Heart right ventricle (tissue), 16 donors: ENCODE measurements around the gene TCEA2. TPM values are rescaled to one million over a fixed set of nuclear protein-coding genes. Genes with fewer than 3 reads are reported as not detected.

Source experiments
- ATAC-seq, 8 donors: fragments of 200-7000 bp; cut with Tn5 transposase; one replicate each; pipeline ENCODE4 v1.9.1; 2020; ENCODE audit warnings: mild to moderate bottlenecking in 8 of 8, moderate library complexity in 8 of 8, moderate number of reproducible peaks in 1 of 8
- DNase-seq, 2 donors: peaks; one replicate each; pipeline ENCODE4 v3.0.0-alpha.2; 2020
- H3K27ac ChIP-seq, 10 donors: fragments of 200-600 bp; sonication (generic) in 2 of 10; one replicate each; pipeline versions ENCODE4 v1.5.0 to v1.8.0; 2020 to 2022; ENCODE audit warnings: mild to moderate bottlenecking in 3 of 10
- H3K27me3 ChIP-seq, 7 donors: fragments of 200-600 bp; one replicate each; pipeline ENCODE4 v1.8.0; 2021 to 2022; ENCODE audit warnings: mild to moderate bottlenecking in 2 of 7
- H3K36me3 ChIP-seq, 9 donors: fragments of 200-600 bp; sonication (generic) in 1 of 9; one replicate each; pipeline versions ENCODE4 v1.5.0 to v1.8.0; 2020 to 2022; ENCODE audit warnings: mild to moderate bottlenecking in 2 of 9
- H3K4me1 ChIP-seq, 9 donors: fragments of 200-600 bp; sonication (generic) in 1 of 9; one replicate each; pipeline versions ENCODE4 v1.5.0 to v1.8.0; 2020 to 2022; ENCODE audit warnings: mild to moderate bottlenecking in 4 of 9
- H3K4me3 ChIP-seq, 10 donors: fragments of 200-600 bp; sonication (generic) in 2 of 10; one replicate each; pipeline versions ENCODE4 v1.5.0 to v1.8.0; 2020 to 2022; ENCODE audit warnings: mild to moderate bottlenecking in 7 of 10, moderate library complexity in 2 of 10
- H3K9me3 ChIP-seq, 11 donors: fragments of 200-600 bp in 10 of 11; sonication (generic) in 2 of 11; one replicate each; pipeline versions ENCODE4 v1.5.0 to v1.8.0; 2013 to 2022; ENCODE audit warnings: mild to moderate bottlenecking in 2 of 11, control low read depth in 1 of 11, moderate library complexity in 1 of 11
- CTCF ChIP-seq, 9 donors: fragments of 200-600 bp; sonication (generic) in 2 of 9; IDR thresholded peaks; one replicate each; pipeline versions ENCODE4 v1.5.0 to v1.8.0; 2021 to 2022; ENCODE audit warnings: antibody characterized with exemption in 9 of 9, mild to moderate bottlenecking in 5 of 9, moderate library complexity in 1 of 9
- WGBS, 2 donors: extraction: QIAGEN DNeasy Blood & Tissue Kit; methylation state at CpG; one replicate each; pipeline ENCODE4 v1.1.7; 2013; ENCODE audit warnings: inconsistent platforms in 1 of 2; 5-methylcytosine and 5-hydroxymethylcytosine counted together
- intact Hi-C, 10 donors: fragments of 100-400 bp; cut with DNase I; formaldehyde crosslinking; loops; one replicate each; pipeline versions ENCODE4 v1.11.1 to v1.14.2; 2022
- polyA plus RNA-seq, 2 donors: library from polyadenylated mRNA; stranded (reverse); fragments of 200-250 nt; gene quantifications; one replicate each; pipeline ENCODE4 v1.2.3, GENCODE V29; 2013
- total RNA-seq, 10 donors: library from RNA; stranded (reverse); fragmentation: NEBNext Ultra II Directional in 3 of 10; extraction: Animal tissue kit (Norgen Biotek cat#: 25700) in 3 of 10; gene quantifications; one replicate each; pipeline versions ENCODE4 v1.2.1 to v1.2.4, GENCODE V29; 2021 to 2023
- donor health status: Arrhythmogenic right ventricular cardiomyopathy.
- donor health status: ischemic (EF 13 %, LVEDD 7.1; RV severe dilation, severe dysfunction).
- donor health status: healthy with polysubstance abuse.
- donor health status: DM: no; HTN: yes; CAD: no.
- donor health status: DM: no; HTN: no; CAD: no.
- donor health status: ischemic (EF 25% LVEDD 6.9; RV normal size, moderate dysfunction).
- donor health status: ischemic (EF 25% LVEDD 5.7; RV mildly dilated, moderate dysfunction).
- donor health status: healthy.
- donor health status: DM: yes; HTN: yes; CAD: no.
- donor health status: Ischemic cardiomyopathy.
- donor health status: ischemic (EF 35%, LVEDD 5.7; RV mildly dilated, moderate dysfunction).
- donor health status: nonischemic (EF 11% LVEDD 7.7; RV severe dilation, severe dysfunction).
- donor health status: DM: yes; HTN: yes; CAD: no.
- donor health status: PGD.
- donor health status: ischemic (EF 29% LVEDD 5.4; RV normal size, mild dysfunction).
- donor health status: nonischemic (EF 23%, LVEDD 6.1; RV moderate dilation, normal function).

Gene TCEA2
- total and polyA plus RNA-seq, 12 donors: 35.0 to 54.9 (median 44.9) TPM

GRCh38 chr20:64075556-64075955 lies 12.6 kb downstream of the TCEA2 start:
- H3K9me3 ChIP-seq: no peaks in the 10 kb centered on the region
- no peak overlapping the region for H3K4me3 ChIP-seq
- no peak overlapping the region for H3K27ac ChIP-seq
- 92 to 95% methylated on average over 12 of the region's 12 CpGs for WGBS, 2 donors
- TF ChIP-seq CTCF (IDR thresholded peaks at IDR 0.05): no peak
- intact Hi-C loops: no loop called here
- ATAC-seq (no peak), DNase-seq (no peak)
- H3K36me3 ChIP-seq: peaks cover 0 to 53% (median 0%) of the 10 kb centered on the region in 9 donors
- no peaks in the 10 kb centered on the region for H3K27me3 ChIP-seq
- H3K4me1 ChIP-seq: peaks cover 9 to 26% (median 18%) of the 10 kb centered on the region in 9 donors

GRCh38 chr20:64076061-64076997 lies 13.3 kb downstream of the TCEA2 start:
- Histone ChIP-seq H3K9me3 (no peaks in the 10 kb centered on the region), H3K27ac (peak overlapping the region in 4 of 10 donors; percentile 15 to 95 (median 52)), H3K4me1 (peaks cover 9 to 31% (median 18%) of the 10 kb centered on the region in 9 donors), H3K27me3 (no peaks in the 10 kb centered on the region), H3K36me3 (peaks cover 0 to 50% (median 0%) of the 10 kb centered on the region in 9 donors), H3K4me3 (peak overlapping the region in 5 of 10 donors; percentile 75 to 94 (median 85))
- intact Hi-C loops: no loop called here
- no peak for DNase-seq
- no peak for ATAC-seq
- WGBS, 2 donors: 93 to 95% methylated on average over 19 to 22 of the region's 22 CpGs
- TF ChIP-seq CTCF (IDR thresholded peaks at IDR 0.05): no peak

GRCh38 chr20:64077094-64077493 lies 14.1 kb downstream of the TCEA2 start:
- peak overlapping the region in 7 of 10 donors; percentile 72 to 94 (median 85) for H3K4me3 ChIP-seq
- ATAC-seq: peak in 1 of 8 donors; percentile 10
- DNase-seq: peak in 1 of 2 donors; percentile 46
- WGBS, 2 donors: 86 to 92% methylated on average over 8 of the region's 8 CpGs
- H3K4me1 ChIP-seq: peaks cover 9 to 39% (median 21%) of the 10 kb centered on the region in 9 donors
- no peaks in the 10 kb centered on the region for H3K9me3 ChIP-seq
- no peak for TF ChIP-seq CTCF (IDR thresholded peaks at IDR 0.05)
- peak overlapping the region in 4 of 10 donors; percentile 15 to 95 (median 52) for H3K27ac ChIP-seq
- intact Hi-C loops: no loop called here
- peaks cover 0 to 43% (median 0%) of the 10 kb centered on the region in 9 donors for H3K36me3 ChIP-seq
- H3K27me3 ChIP-seq: no peaks in the 10 kb centered on the region

GRCh38 chr20:64077541-64077875 lies 14.5 kb downstream of the TCEA2 start:
- peak overlapping the region in 7 of 10 donors; percentile 72 to 94 (median 85) for H3K4me3 ChIP-seq
- H3K4me1 ChIP-seq: peaks cover 9 to 42% (median 25%) of the 10 kb centered on the region in 9 donors
- H3K27ac ChIP-seq: peak overlapping the region in 4 of 10 donors; percentile 15 to 95 (median 52)
- H3K9me3 ChIP-seq: no peaks in the 10 kb centered on the region
- no peak for DNase-seq
- no peaks in the 10 kb centered on the region for H3K27me3 ChIP-seq
- no peak for TF ChIP-seq CTCF (IDR thresholded peaks at IDR 0.05)
- no peak for ATAC-seq
- intact Hi-C loops: no loop called here
- 84 to 92% methylated on average over 7 of the region's 7 CpGs for WGBS, 2 donors
- peaks cover 0 to 39% (median 0%) of the 10 kb centered on the region in 9 donors for H3K36me3 ChIP-seq
